Aorta (tissue), 5 donors: Measurements from ENCODE around the gene SPATA25. TPM values are rescaled to one million over a fixed set of nuclear protein-coding genes. Genes with fewer than 3 reads are reported as not detected.
A peak's percentile ranks its signal among the peaks of the same experiment; 100 is the strongest.

Experiments
- ATAC-seq: fragments of 200-7000 bp; cut with Tn5 transposase; one replicate; pipeline ENCODE4 v1.9.1; 2022; ENCODE audit warnings: moderate library complexity; ENCODE audit not compliant: low FRiP score
- DNase-seq, 2 donors: peaks; one replicate each; pipeline ENCODE4 v3.0.0-alpha.2; 2020
- H3K27ac ChIP-seq, 2 donors: one replicate each; pipeline ENCODE4 v1.5.1; 2013; ENCODE audit warnings: low read length in 2 of 2, mild to moderate bottlenecking in 2 of 2, moderate library complexity in 2 of 2, control low read depth in 1 of 2, inconsistent platforms in 1 of 2, low read depth in 1 of 2
- H3K27me3 ChIP-seq, 2 donors: one replicate each; pipeline ENCODE4 v1.6.1; 2013; ENCODE audit warnings: control low read depth in 1 of 2, low read length in 1 of 2, mild to moderate bottlenecking in 1 of 2, moderate library complexity in 1 of 2; ENCODE audit not compliant: insufficient read depth in 2 of 2, control insufficient read depth in 1 of 2
- H3K36me3 ChIP-seq, 2 donors: one replicate each; pipeline ENCODE4 v1.6.1; 2013; ENCODE audit warnings: control low read depth in 1 of 2, low read length in 1 of 2, mild to moderate bottlenecking in 1 of 2; ENCODE audit not compliant: insufficient read depth in 2 of 2, control insufficient read depth in 1 of 2
- H3K4me1 ChIP-seq, 2 donors: one replicate each; pipeline ENCODE4 v1.6.1; 2013; ENCODE audit warnings: low read length in 2 of 2, control low read depth in 1 of 2, mild to moderate bottlenecking in 1 of 2, moderate library complexity in 1 of 2; ENCODE audit not compliant: insufficient read depth in 2 of 2, control insufficient read depth in 1 of 2
- H3K4me3 ChIP-seq, 2 donors: one replicate each; pipeline ENCODE4 v1.5.1; 2013; ENCODE audit warnings: low read length in 2 of 2, control low read depth in 1 of 2, mild to moderate bottlenecking in 1 of 2
- H3K9me3 ChIP-seq: one replicate; pipeline ENCODE4 v1.6.1; 2013; ENCODE audit warnings: mild to moderate bottlenecking, low read length; ENCODE audit not compliant: control insufficient read depth
- WGBS, 2 donors: extraction: QIAGEN DNeasy Blood & Tissue Kit; methylation state at CpG; one replicate each; pipeline ENCODE4 v1.1.7; 2013; 5-methylcytosine and 5-hydroxymethylcytosine counted together
- intact Hi-C, 2 donors: fragments of 100-400 bp; cut with DNase I; formaldehyde crosslinking; loops; one replicate each; pipeline versions ENCODE4 v1.14.2 to v1.15.0; 2022
- polyA plus RNA-seq, 2 donors: library from polyadenylated mRNA; stranded (reverse); fragments of 200-250 nt; gene quantifications; one replicate each; pipeline ENCODE4 v1.2.3, GENCODE V29; 2013
- total RNA-seq, 2 donors: library from RNA; stranded (reverse); fragmentation: NEBNext Ultra II Directional; extraction: Animal tissue kit (Norgen Biotek cat#: 25700); gene quantifications; one replicate each; pipeline ENCODE4 v1.2.1, GENCODE V29; 2021
- donor health status: healthy with polysubstance abuse.
- donor health status: Bipolar disorder and iron deficiency.
- donor health status: DM: no; HTN: no; CAD: no.
- donor health status: DM: no; HTN: no; CAD: no.
- donor health status: DM: yes; HTN: yes; CAD: no.

SPATA25 gene
- total and polyA plus RNA-seq, 4 donors, result 2.3 to 8.6 (median 2.9) TPM; not detected in 1

DNA sequence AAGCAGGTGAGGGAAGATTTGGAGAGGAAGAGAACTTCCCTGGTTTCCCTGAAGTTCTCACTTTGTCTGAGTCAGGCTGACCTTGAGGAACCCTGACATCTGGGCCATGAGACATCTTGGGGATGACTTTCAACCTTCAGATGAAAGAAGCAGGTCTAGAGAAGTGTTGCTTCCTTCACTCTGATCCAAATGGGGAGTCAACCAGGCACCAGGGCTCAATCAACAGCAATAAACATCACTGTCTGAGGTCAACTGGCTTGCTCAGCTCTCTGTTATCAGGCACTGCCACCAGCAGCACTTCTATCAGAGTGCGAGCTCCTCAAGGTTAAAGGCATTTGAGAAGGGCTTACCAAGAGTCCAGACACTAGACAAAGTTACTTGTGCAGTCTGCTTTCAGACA is 36.5 kb downstream of the SPATA25 start:
- intact Hi-C loops, result no loop called here
- peaks cover 0 to 3% of the 10 kb centered on the region in 2 donors for H3K4me1 ChIP-seq
- no peaks in the 10 kb centered on the region for H3K9me3 ChIP-seq
- no peaks in the 10 kb centered on the region for H3K27me3 ChIP-seq
- peaks cover 0 to 6% of the 10 kb centered on the region in 2 donors for H3K36me3 ChIP-seq
- no peak overlapping the region for H3K4me3 ChIP-seq
- H3K27ac ChIP-seq, result peak overlapping the region in 1 of 2 donors; percentile 45
- DNase-seq (no peak), ATAC-seq (no peak)
- 36 to 97% methylated on average over 1 of the region's 1 CpG for WGBS, 2 donors

DNA sequence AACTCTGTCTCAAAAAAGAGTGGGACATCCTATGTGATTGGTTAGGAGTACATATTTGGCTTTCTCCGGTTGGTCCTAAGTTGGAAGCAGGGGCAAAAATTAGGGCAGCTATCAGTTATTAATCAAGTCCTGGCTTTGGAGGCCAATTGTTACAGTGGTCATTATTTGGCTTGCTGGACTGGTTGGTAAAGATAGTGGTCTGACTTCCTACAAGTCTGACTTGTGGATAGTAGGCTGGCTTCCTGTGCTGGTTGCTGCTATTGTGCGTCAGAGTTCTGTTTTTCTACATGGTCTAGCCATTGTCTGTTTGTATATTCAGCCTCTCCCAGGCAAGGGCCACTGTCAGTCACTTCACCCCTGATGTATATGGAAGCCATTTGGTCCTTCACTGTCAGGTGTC is 37.2 kb downstream of the SPATA25 start:
- intact Hi-C loops, result no loop called here
- DNase-seq, result no peak
- no peak overlapping the region for H3K27ac ChIP-seq
- H3K27me3 ChIP-seq, result no peaks in the 10 kb centered on the region
- peaks cover 0 to 6% of the 10 kb centered on the region in 2 donors for H3K36me3 ChIP-seq
- WGBS, 2 donors, result 92 to 98% methylated on average over 2 of the region's 2 CpGs
- ATAC-seq, result no peak
- H3K4me1 ChIP-seq, result peaks cover 0 to 3% of the 10 kb centered on the region in 2 donors
- H3K4me3 ChIP-seq, result no peak overlapping the region
- no peaks in the 10 kb centered on the region for H3K9me3 ChIP-seq

DNA sequence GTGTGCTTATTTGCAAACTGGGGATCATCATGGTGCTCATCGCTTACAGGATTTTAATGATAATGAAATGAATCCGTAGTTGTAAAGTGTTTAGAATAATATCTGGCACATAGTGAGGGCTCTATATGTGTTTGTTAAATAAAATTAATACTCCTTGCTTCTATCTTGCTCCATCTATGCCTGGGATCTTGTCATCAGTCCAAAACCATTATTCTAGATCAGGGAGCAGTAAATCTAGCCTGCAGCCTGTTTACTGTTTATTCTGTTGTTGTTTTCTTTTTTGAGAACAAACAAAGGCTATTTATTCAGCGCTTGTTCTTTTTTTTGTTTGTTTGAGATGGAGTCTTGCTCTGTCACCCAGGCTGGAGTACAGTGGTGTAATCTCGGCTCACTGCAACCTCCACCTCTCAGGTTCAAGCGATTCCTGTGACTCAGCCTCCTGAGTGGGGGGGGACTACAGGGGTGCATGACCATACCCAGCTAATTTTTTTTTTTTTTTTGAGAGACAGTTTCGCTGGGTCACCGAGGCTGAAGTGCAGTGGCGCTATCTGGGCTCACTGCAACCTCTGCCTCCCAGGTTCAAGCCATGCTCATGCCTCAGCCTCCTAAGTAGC is 38.3 kb downstream of the SPATA25 start:
- no peak overlapping the region for H3K27ac ChIP-seq
- H3K36me3 ChIP-seq, result peaks cover 0 to 6% of the 10 kb centered on the region in 2 donors
- H3K4me1 ChIP-seq, result no peaks in the 10 kb centered on the region
- H3K27me3 ChIP-seq, result no peaks in the 10 kb centered on the region
- no peaks in the 10 kb centered on the region for H3K9me3 ChIP-seq
- intact Hi-C loops, result no loop called here
- no peak for ATAC-seq
- no peak overlapping the region for H3K4me3 ChIP-seq
- WGBS, 2 donors, result 90 to 92% methylated on average over 8 of the region's 8 CpGs
- DNase-seq, result no peak

DNA sequence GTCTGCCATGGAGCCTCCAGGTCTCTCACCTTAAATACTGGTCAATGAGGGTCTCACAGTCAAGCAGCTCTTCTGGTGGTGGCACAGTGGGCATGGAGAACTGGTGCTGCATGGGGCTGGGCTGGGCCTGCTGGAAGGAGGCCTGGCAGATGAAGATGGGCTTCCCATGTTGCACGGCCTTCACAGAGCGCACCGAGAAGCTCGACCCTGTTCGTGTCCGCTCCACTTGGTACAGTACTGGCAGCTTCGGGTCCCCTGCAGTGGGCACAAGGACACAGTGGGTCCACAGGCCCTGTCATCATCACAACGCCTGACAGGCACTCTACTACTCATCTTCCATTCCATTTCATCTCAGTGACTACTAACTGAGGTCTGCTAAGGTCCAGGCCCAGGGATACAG is 39.0 kb downstream of the SPATA25 start:
- intact Hi-C loops, result no loop called here
- no peaks in the 10 kb centered on the region for H3K27me3 ChIP-seq
- no peaks in the 10 kb centered on the region for H3K9me3 ChIP-seq
- WGBS, 2 donors, result 90 to 94% methylated on average over 8 of the region's 8 CpGs
- ATAC-seq, result no peak
- H3K4me3 ChIP-seq, result no peak overlapping the region
- peak in 1 of 2 donors; percentile 36 for DNase-seq
- H3K27ac ChIP-seq, result no peak overlapping the region
- peaks cover 0 to 6% of the 10 kb centered on the region in 2 donors for H3K36me3 ChIP-seq
- H3K4me1 ChIP-seq, result no peaks in the 10 kb centered on the region

DNA sequence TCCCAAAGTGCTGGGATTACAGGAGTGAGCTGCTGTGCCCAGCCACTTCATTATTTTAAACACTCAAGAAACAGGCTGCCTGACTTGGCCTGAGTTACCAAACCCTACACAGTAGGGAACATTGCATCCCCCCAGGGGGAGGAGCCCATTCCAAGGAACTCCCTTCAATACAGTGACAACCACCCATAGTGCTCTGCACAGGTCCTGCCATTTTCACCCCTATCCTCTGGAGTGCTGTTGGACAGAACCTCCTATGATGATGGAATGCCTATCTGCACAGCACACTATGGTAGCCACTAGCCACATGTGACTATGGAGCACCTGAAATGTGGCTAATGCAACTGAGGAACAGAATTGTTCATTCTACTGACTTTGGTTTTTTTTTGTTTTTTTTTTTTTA is 42.0 kb downstream of the SPATA25 start:
- DNase-seq (no peak), ATAC-seq (no peak)
- H3K4me3 ChIP-seq, result no peak overlapping the region
- no peaks in the 10 kb centered on the region for H3K4me1 ChIP-seq
- peaks cover 0 to 3% of the 10 kb centered on the region in 2 donors for H3K36me3 ChIP-seq
- no peaks in the 10 kb centered on the region for H3K27me3 ChIP-seq
- intact Hi-C loops, result no loop called here
- H3K27ac ChIP-seq, result no peak overlapping the region
- H3K9me3 ChIP-seq, result no peaks in the 10 kb centered on the region

DNA sequence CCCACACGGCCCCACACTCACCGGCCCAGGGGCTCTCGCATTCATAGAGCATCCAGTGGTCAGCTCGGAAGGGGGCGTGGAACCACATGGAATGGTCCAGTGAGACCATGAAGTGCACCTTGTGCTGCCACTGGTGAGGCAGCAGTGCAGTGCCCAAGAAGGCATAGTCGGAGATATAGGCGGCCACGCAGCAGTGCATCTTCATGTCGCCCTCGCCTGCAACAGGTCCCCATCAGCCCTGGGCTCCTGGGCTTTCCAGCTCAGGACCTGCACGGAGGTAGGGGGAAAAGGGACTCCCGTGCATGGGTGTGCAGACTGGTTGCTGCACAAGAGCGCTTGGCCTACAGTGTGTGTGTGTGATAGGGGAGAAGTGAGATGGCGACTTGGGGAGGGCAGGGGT is 43.9 kb downstream of the SPATA25 start:
- Histone ChIP-seq H3K27ac (no peak overlapping the region), H3K4me1 (no peaks in the 10 kb centered on the region), H3K4me3 (no peak overlapping the region), H3K27me3 (no peaks in the 10 kb centered on the region), H3K9me3 (no peaks in the 10 kb centered on the region), H3K36me3 (peaks cover 0 to 3% of the 10 kb centered on the region in 2 donors)
- WGBS, 2 donors, result 76 to 84% methylated on average over 14 of the region's 14 CpGs
- ATAC-seq (no peak), DNase-seq (no peak)
- intact Hi-C loops, result no loop called here

DNA sequence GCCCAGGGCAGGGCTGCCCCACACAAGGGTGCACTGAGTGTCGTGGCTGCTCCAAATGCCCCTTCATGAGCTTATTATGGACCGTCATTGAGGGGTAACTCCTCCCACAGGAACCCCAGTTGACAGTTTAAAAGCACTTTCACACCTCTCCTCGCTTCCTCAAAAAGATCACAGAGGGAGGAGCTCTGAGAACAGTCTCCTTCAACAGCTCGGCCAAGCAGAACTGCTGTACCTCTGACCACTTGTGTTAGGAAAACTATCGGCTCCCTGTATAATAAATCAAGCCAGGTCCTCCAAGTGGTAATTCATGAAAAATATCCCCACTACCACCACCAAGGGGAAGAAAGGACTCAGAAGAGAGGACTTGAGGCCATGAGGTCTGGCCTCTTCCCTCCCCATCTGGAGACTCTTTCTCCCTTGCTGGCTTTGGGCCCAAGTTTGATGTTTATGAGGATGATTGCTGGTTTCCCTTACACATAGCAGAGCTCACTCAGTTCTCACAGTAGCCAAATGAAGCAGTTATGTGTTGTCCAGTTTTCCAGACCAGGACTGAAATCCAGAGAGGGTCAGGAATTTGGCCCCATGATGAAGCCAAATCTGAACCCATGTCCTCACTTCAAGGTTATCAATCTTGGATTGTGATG is 45.1 kb downstream of the SPATA25 start:
- H3K36me3 ChIP-seq, result peaks cover 0 to 3% of the 10 kb centered on the region in 2 donors
- H3K27ac ChIP-seq, result peak overlapping the region in 1 of 2 donors; percentile 12
- ATAC-seq, result peak; percentile 19
- H3K4me1 ChIP-seq, result no peaks in the 10 kb centered on the region
- 45 to 49% methylated on average over 5 of the region's 5 CpGs for WGBS, 2 donors
- H3K27me3 ChIP-seq, result no peaks in the 10 kb centered on the region
- DNase-seq, result no peak
- intact Hi-C loops, result no loop called here
- no peaks in the 10 kb centered on the region for H3K9me3 ChIP-seq
- H3K4me3 ChIP-seq, result no peak overlapping the region

DNA sequence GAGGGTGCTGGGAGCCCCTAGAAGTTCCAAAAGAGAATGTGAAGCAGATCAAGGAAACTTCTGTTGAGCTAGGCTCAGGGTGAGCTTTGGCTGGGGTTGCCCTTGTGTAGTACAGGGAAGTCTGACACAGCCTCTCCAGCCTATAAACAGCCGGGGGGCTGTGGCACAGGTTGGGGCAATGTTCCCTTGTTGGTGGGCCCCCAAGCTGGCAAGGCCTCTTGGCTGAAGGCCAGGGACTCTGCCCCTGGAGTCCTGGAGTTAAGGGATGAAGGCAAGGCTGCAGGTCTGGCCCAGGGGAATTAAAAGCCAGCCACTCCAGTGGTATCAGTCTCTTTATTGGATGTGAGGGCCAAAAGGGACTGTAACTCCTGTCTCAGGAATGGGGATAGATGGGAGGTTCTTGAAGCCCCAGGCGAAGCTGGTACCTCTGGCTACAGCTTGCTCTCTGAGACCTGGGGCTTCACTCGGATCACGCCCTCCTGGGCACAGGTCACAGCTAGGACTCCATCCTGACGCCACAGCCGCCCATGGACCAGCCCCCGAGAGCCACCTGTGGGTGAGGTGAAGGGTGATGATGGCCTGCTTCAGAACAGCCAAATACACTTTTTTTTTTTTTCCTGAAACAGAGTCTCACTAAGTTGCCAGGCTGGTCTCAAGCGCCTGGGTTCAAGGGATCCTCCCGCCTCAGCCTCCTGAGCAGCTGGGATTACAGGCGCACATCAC is 45.9 kb downstream of the SPATA25 start:
- intact Hi-C loops, result no loop called here

More for the DNA sequence above, 45.9 kb downstream of the SPATA25 start:
- Histone ChIP-seq H3K27me3 (no peaks in the 10 kb centered on the region), H3K9me3 (no peaks in the 10 kb centered on the region), H3K4me3 (no peak overlapping the region), H3K4me1 (no peaks in the 10 kb centered on the region), H3K36me3 (peaks cover 0 to 2% of the 10 kb centered on the region in 2 donors), H3K27ac (no peak overlapping the region)
- DNase-seq (no peak), ATAC-seq (no peak)
- 81 to 82% methylated on average over 10 of the region's 10 CpGs for WGBS, 2 donors
